ENCODE data around the gene MTHFD1. TPM values are rescaled to one million over a fixed set of nuclear protein-coding genes. Genes with fewer than 3 reads are reported as not detected.

Gene MTHFD1
- total RNA-seq, 1 donor = 9.0 TPM

GRCh38 chr14:64506721-64507120 is 118.6 kb downstream of the MTHFD1 start:
- Histone ChIP-seq H3K9me3 (ENCODE audit: low read depth, low read length) (no peaks in the 10 kb centered on the region), H3K4me3 (ENCODE audit: low read length) (peak overlapping the region; percentile 1), H3K4me1 (ENCODE audit: insufficient read depth, low read length) (peaks cover 66% of the 10 kb centered on the region), H3K27me3 (ENCODE audit: insufficient read depth, low read length) (no peaks in the 10 kb centered on the region)

DNA sequence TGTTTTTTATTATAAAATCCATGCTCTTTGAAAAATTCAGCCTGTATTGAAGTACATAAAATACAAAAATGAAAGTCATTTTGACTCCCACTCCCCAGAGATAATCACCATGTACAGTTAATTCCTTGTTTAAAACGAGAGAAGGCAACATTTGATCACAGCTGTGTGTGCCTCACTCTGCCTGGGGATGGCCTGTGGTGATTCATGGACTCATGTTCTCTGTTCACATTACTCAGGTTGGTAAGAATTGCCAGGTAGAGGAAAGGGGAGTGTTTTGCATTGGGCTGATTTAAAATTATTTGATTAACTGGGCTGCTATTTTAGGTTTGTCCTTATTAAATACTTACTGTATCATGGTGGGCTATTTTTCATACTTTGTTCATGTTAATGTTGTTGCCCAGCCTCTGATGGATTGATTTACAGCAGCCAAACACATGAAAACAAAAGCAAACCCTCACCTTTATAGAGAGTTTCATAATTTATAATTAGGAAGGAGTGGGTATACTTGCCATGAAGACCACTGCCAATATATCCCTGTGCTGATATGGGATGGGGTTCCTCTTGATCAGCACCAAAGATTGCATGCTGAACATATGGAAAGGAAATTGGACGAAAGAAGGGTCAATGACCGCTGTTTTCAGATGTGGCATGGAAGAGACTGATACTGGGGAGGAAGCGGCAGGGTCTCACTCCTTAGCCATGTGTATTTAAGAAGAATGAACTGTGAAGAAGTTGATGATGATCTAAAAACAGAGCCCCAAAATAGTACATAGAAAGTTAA is 119.4 kb downstream of the MTHFD1 start:
- Histone ChIP-seq H3K4me1 (ENCODE audit: insufficient read depth, low read length) (peaks cover 59% of the 10 kb centered on the region), H3K9me3 (ENCODE audit: low read depth, low read length) (no peaks in the 10 kb centered on the region), H3K27me3 (ENCODE audit: insufficient read depth, low read length) (no peaks in the 10 kb centered on the region), H3K4me3 (ENCODE audit: low read length) (no peak overlapping the region)

DNA sequence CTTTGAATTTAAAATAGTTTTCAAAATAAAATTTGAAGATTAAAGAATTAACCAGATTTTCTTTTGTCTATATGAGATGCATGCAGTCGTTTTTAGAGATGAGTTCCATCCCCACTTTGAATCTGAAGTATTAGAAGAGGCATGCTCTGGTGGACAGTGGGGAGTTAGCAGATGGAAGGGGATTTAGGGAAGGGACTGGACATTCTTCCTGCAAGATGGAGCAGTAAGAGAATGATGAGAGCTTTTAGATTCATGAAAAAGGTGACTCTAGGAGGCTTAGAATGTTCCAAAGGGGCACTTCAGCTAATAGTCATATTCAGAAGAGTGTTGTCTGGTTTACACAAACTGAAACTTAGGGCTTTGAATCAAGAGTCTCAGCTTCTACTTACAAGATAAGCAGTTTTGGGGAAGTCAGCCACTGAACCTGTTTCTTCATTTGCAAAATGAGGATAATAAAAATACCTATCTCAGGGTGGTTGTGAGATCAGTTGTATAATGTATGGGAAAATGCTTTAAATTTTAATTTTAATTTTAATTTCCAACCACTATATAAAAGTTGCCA is 120.1 kb downstream of the MTHFD1 start:
- Histone ChIP-seq H3K9me3 (ENCODE audit: low read depth, low read length) (no peaks in the 10 kb centered on the region), H3K27me3 (ENCODE audit: insufficient read depth, low read length) (no peaks in the 10 kb centered on the region), H3K4me3 (ENCODE audit: low read length) (no peak overlapping the region), H3K4me1 (ENCODE audit: insufficient read depth, low read length) (peaks cover 55% of the 10 kb centered on the region)

DNA sequence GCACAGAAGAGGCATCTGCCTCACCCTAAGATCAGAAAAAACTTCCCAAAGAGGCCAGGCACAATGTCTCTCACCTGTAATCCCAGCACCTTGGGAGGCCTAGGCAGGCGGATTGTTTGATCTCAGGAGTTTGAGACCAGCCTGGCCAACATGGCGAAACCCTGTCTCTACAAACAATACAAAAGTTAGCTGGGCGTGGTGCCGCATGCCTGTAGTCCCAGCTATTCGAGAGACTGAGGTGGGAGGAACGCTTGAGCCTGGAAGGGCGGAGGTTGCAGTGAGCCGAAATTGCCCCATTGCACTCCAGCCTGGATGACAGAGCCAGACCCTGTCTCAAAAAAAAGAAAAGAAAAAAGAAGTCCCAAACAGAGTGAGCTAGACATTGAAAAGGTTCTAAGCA is 120.9 kb downstream of the MTHFD1 start:
- Histone ChIP-seq H3K9me3 (ENCODE audit: low read depth, low read length) (no peaks in the 10 kb centered on the region), H3K4me3 (ENCODE audit: low read length) (no peak overlapping the region), H3K27me3 (ENCODE audit: insufficient read depth, low read length) (no peaks in the 10 kb centered on the region), H3K4me1 (ENCODE audit: insufficient read depth, low read length) (peaks cover 55% of the 10 kb centered on the region)

Other genes with a start within 250 kb of the MTHFD1 start
- 1.3 TPM for gene ESR2, start 94.0 kb upstream of the MTHFD1 start, total RNA-seq
- gene AKAP5, start 77.1 kb downstream of the MTHFD1 start, total RNA-seq = 2.3 TPM
- gene ZBTB25, start 115.5 kb downstream of the MTHFD1 start, total RNA-seq = 30.3 TPM
- 198 TPM for gene ZBTB1, start 116.4 kb downstream of the MTHFD1 start, total RNA-seq
- 2.7 TPM for gene HSPA2, start 152.4 kb downstream of the MTHFD1 start, total RNA-seq
- gene PPP1R36, start 161.6 kb downstream of the MTHFD1 start, total RNA-seq = 0.73 TPM